Endodermal cell (in vitro differentiated cells): ENCODE measurements around the gene HORMAD2. TPM values are rescaled to one million over a fixed set of nuclear protein-coding genes. Genes with fewer than 3 reads are reported as not detected.

Experiments used
- DNase-seq: peaks from one replicate; pipeline ENCODE4 v3.0.0-alpha.2; 2017
- H3K27ac ChIP-seq: 2 replicates; pipeline ENCODE4 v1.5.1; 2013; ENCODE audit warnings: mild to moderate bottlenecking, low read depth, low read length, moderate library complexity
- H3K27me3 ChIP-seq: 2 replicates; pipeline ENCODE4 v1.6.1; 2013; ENCODE audit warnings: mild to moderate bottlenecking, low read length, moderate library complexity; ENCODE audit not compliant: insufficient read depth, control insufficient read depth, poor library complexity, severe bottlenecking
- H3K36me3 ChIP-seq: 2 replicates; pipeline ENCODE4 v1.7.0; 2013; ENCODE audit warnings: mild to moderate bottlenecking, low read length, moderate library complexity; ENCODE audit not compliant: control insufficient read depth, insufficient read depth
- H3K4me1 ChIP-seq: one replicate; pipeline ENCODE4 v1.7.0; 2013; ENCODE audit warnings: low read length; ENCODE audit not compliant: control insufficient read depth, insufficient read depth
- H3K4me3 ChIP-seq: 2 replicates; pipeline ENCODE4 v1.5.1; 2013; ENCODE audit warnings: mild to moderate bottlenecking, low read length, moderate library complexity
- H3K9ac ChIP-seq: 2 replicates; pipeline ENCODE4 v1.6.1; 2013; ENCODE audit warnings: mild to moderate bottlenecking, low read length, moderate library complexity; ENCODE audit not compliant: poor library complexity, severe bottlenecking; ENCODE audit errors: extremely low read depth
- H3K9me3 ChIP-seq: 2 replicates; pipeline ENCODE4 v1.6.1; 2013; ENCODE audit warnings: mild to moderate bottlenecking, low read length, moderate library complexity; ENCODE audit not compliant: control insufficient read depth
- H3K27ac Mint-ChIP-seq: 2 replicates; pipeline ENCODE4 v1.8.0; 2020; ENCODE audit warnings: mixed read lengths
- H3K27me3 Mint-ChIP-seq: 2 replicates; pipeline ENCODE4 v1.8.0; 2021; ENCODE audit warnings: mild to moderate bottlenecking, mixed read lengths; ENCODE audit not compliant: insufficient read depth
- H3K36me3 Mint-ChIP-seq: 2 replicates; pipeline ENCODE4 v1.8.0; 2020; ENCODE audit warnings: low read depth, mixed read lengths
- H3K4me1 Mint-ChIP-seq: 2 replicates; pipeline ENCODE4 v1.8.0; 2020; ENCODE audit warnings: mixed read lengths
- H3K4me3 Mint-ChIP-seq: 2 replicates; pipeline ENCODE4 v1.8.0; 2020; ENCODE audit warnings: mild to moderate bottlenecking, moderate library complexity, mixed read lengths
- H3K9me3 Mint-ChIP-seq: 2 replicates; pipeline ENCODE4 v1.8.0; 2020; ENCODE audit warnings: mild to moderate bottlenecking, mixed read lengths
- CTCF ChIP-seq: fragments of 200-600 bp; sonication (generic); conservative IDR thresholded peaks from 2 replicates; pipeline ENCODE4 v1.5.0; 2021; ENCODE audit warnings: antibody characterized with exemption, mild to moderate bottlenecking
- WGBS, 2 experiments: methylation state at CpG; one replicate each; pipeline versions ENCODE4 v1.1.5 to v1.1.7; 2013; ENCODE audit warnings: missing lambda C conversion rate in 2 of 2, mixed read lengths in 1 of 2; ENCODE audit not compliant: insufficient coverage in 1 of 2, insufficient read length in 1 of 2; 5-methylcytosine and 5-hydroxymethylcytosine counted together
- total RNA-seq, 2 donors: library from RNA; stranded (reverse); fragmentation: NEBNext Ultra II Directional in 1 of 2; extraction: Animal tissue kit (Norgen Biotek cat#: 25700) in 1 of 2; gene quantifications; 2 replicates in 1 of 2; 3 replicates in 1 of 2; pipeline ENCODE4 v1.2.1, GENCODE V29; 2021

The HORMAD2 gene
- total RNA-seq, 2 donors from 2014 or later: 0.55 TPM; not detected in 1

- Histone ChIP-seq H3K4me1 (no peaks in the 10 kb centered on the region), H3K4me3 (no peak overlapping the region), H3K9me3 (no peaks in the 10 kb centered on the region), H3K27ac (no peak overlapping the region), H3K36me3 (no peaks in the 10 kb centered on the region), H3K9ac (no peak overlapping the region), H3K27me3 (no peaks in the 10 kb centered on the region)
- Mint-ChIP-seq H3K27me3 (no peaks in the 10 kb centered on the region), H3K36me3 (peaks cover 2% of the 10 kb centered on the region), H3K27ac (no peak overlapping the region), H3K9me3 (no peaks in the 10 kb centered on the region), H3K4me1 (peaks cover 3% of the 10 kb centered on the region), H3K4me3 (no peak overlapping the region)
- DNase-seq: no peak
- TF ChIP-seq CTCF: no peak
- 80 to 99% methylated on average over 1 to 2 of the region's 2 CpGs for WGBS, 2 experiments
These were observed 38.4 kb upstream of the HORMAD2 start for GRCh38 chr22:30041881-30042280.

GRCh38 chr22:30043161-30043560 lies 37.1 kb upstream of the HORMAD2 start:
- WGBS, 2 experiments: 78 to 89% methylated on average over 4 of the region's 4 CpGs
- no peaks in the 10 kb centered on the region for H3K4me1 ChIP-seq
- Mint-ChIP-seq H3K36me3 (peaks cover 2% of the 10 kb centered on the region), H3K4me1 (no peaks in the 10 kb centered on the region), H3K27ac (no peak overlapping the region), H3K9me3 (no peaks in the 10 kb centered on the region), H3K4me3 (no peak overlapping the region), H3K27me3 (no peaks in the 10 kb centered on the region)
- no peak overlapping the region for H3K4me3 ChIP-seq
- no peaks in the 10 kb centered on the region for H3K9me3 ChIP-seq
- TF ChIP-seq CTCF: no peak
- H3K27ac ChIP-seq: no peak overlapping the region
- H3K27me3 ChIP-seq: no peaks in the 10 kb centered on the region
- H3K36me3 ChIP-seq: no peaks in the 10 kb centered on the region
- no peak overlapping the region for H3K9ac ChIP-seq
- no peak for DNase-seq

- Histone ChIP-seq H3K27me3 (no peaks in the 10 kb centered on the region), H3K4me1 (no peaks in the 10 kb centered on the region), H3K9me3 (no peaks in the 10 kb centered on the region), H3K4me3 (no peak overlapping the region), H3K36me3 (no peaks in the 10 kb centered on the region), H3K9ac (no peak overlapping the region), H3K27ac (no peak overlapping the region)
- WGBS, 2 experiments: 89 to 94% methylated on average over 2 to 3 of the region's 3 CpGs
- no peaks in the 10 kb centered on the region for H3K9me3 Mint-ChIP-seq
- H3K4me1 Mint-ChIP-seq: no peaks in the 10 kb centered on the region
- H3K4me3 Mint-ChIP-seq: no peak overlapping the region
- peaks cover 2% of the 10 kb centered on the region for H3K36me3 Mint-ChIP-seq
- no peak overlapping the region for H3K27ac Mint-ChIP-seq
- TF ChIP-seq CTCF: no peak
- H3K27me3 Mint-ChIP-seq: no peaks in the 10 kb centered on the region
- DNase-seq: peak; percentile 16
These were observed 35.9 kb upstream of the HORMAD2 start for GRCh38 chr22:30044369-30044768.
